KOPT-K1 (cell line): Measurements from ENCODE around the gene EXOSC10.
A peak's percentile ranks its signal among the peaks of the same experiment; 100 is the strongest.
"Not testable (repeated sequence)": the region's sequence is repeated elsewhere in the genome, so short reads cannot be mapped to it uniquely, and the experiment has no call there.

ENCODE experiments used
- H3K27ac ChIP-seq: fragments of 200-600 bp; sonication (generic); 2 replicates; pipeline ENCODE4 v1.5.1; 2016; ENCODE audit warnings: antibody characterized with exemption, mild to moderate bottlenecking, low read depth, low read length; ENCODE audit not compliant: poor library complexity, severe bottlenecking
- H3K36me3 ChIP-seq: fragments of 200-600 bp; sonication (generic); 2 replicates; pipeline ENCODE4 v1.5.1; 2017; ENCODE audit warnings: antibody characterized with exemption, mild to moderate bottlenecking, low read length, moderate library complexity; ENCODE audit not compliant: insufficient read depth
- H3K9me3 ChIP-seq: fragments of 200-600 bp; sonication (generic); 2 replicates; pipeline ENCODE4 v1.5.1; 2017; ENCODE audit warnings: antibody characterized with exemption, low read length, mild to moderate bottlenecking; ENCODE audit not compliant: insufficient read depth, poor library complexity, severe bottlenecking

The EXOSC10 gene

GRCh38 chr1:11059155-11059967 lies 40.3 kb downstream of the EXOSC10 start:
- Histone ChIP-seq H3K9me3 (no peaks in the 10 kb centered on the region), H3K36me3 (peaks cover 68% of the 10 kb centered on the region), H3K27ac (peak overlapping the region; percentile 81)

- Histone ChIP-seq H3K9me3 (no peaks in the 10 kb centered on the region), H3K27ac (peak overlapping the region; percentile 81), H3K36me3 (peaks cover 70% of the 10 kb centered on the region)
Observed at GRCh38 chr1:11058595-11059154, 41.0 kb downstream of the EXOSC10 start.

GRCh38 chr1:11058026-11058425 lies 41.6 kb downstream of the EXOSC10 start:
- no peaks in the 10 kb centered on the region for H3K9me3 ChIP-seq

DNA sequence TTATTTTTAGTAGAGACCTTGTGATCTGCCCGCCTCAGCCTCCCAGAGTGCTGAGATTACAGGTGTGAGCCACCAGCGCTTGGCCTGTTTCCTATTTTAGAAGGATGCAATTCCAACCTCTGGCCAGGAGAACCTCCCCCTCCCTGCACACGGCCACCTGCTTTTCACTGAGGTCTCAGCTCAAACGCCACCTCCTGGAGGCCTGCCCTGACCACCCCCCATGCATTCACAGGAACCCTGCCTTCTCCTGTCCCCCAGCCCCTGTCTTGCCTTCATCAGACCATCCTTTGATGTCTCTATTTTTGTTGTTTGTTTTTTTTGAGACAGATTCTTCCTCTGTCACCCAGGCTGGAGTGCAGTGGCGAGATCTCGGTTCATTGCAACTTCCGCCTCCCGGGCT lies 42.2 kb downstream of the EXOSC10 start:
- H3K9me3 ChIP-seq: no peaks in the 10 kb centered on the region
- no peak overlapping the region for H3K27ac ChIP-seq
- peaks cover 64% of the 10 kb centered on the region for H3K36me3 ChIP-seq

More at GRCh38 chr1:11058026-11058425, 41.6 kb downstream of the EXOSC10 start:
- Histone ChIP-seq H3K27ac (no peak overlapping the region), H3K36me3 (peaks cover 69% of the 10 kb centered on the region)

DNA sequence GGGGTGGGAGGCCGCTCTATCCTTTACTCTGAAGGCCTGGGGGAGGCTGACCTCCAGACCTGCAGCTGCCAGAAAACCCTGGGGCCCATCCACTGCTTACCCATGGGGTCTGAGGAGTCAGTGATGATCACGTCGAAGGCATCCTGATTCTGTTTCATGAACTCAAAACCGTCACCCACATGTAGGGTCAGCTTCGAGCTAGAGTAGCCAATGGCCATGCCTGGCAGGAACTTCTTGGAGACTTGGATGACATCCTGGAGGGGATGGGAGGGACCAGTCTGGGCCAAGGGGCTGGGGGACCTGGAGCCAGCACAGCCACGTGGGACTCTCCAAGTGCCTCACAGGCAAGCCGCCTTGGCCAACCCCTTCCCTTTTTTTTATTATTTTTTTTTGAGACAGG lies 43.2 kb downstream of the EXOSC10 start:
- Histone ChIP-seq H3K36me3 (peaks cover 56% of the 10 kb centered on the region), H3K9me3 (no peaks in the 10 kb centered on the region), H3K27ac (no peak overlapping the region)

GRCh38 chr1:11055676-11056075 lies 44.0 kb downstream of the EXOSC10 start:
- Histone ChIP-seq H3K9me3 (no peaks in the 10 kb centered on the region), H3K27ac (no peak overlapping the region), H3K36me3 (peaks cover 55% of the 10 kb centered on the region)

GRCh38 chr1:11054666-11055065 lies 45.0 kb downstream of the EXOSC10 start:
- Histone ChIP-seq H3K36me3 (peaks cover 55% of the 10 kb centered on the region), H3K9me3 (no peaks in the 10 kb centered on the region), H3K27ac (no peak overlapping the region)

DNA sequence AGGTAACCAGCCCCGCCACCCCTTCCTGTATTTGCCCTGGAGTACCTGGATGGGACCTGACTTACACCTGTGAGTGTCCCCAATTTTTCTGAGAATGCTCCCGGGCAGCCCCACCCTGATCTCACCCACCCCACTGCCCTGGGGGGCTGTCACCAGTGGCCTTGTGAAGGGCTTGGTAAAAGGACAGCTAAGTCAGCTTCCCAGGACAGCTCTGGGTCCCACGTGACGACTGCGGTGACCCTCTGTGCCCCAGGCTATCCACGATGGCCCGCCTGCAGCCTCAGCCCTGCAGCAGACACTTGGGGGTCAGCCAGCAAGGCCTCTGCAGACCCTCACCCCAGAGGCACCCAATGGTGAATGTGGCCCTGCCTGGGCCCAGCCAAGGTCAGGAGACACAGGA lies 45.5 kb downstream of the EXOSC10 start:
- no peak overlapping the region for H3K27ac ChIP-seq
- peaks cover 55% of the 10 kb centered on the region for H3K36me3 ChIP-seq

DNA sequence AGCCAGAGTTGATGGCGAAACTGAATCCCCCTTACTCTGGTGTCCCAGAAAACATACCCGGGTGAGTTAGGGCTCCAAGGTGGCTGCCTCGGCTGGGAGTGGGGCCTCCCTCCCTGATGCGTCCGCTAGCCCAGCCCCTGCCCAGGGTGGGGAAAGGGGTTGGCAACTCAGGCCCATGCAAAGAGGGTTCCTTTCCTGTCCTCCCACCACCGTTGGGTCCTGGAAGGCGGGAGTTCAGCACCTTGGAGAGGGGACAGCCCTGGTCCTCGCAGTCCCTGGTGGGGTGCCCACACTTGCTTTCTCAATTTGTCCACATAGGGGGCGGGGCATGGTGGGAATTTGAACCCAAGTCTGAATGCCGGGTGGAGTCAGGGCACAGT lies 45.9 kb downstream of the EXOSC10 start:
- Histone ChIP-seq H3K36me3 (peaks cover 55% of the 10 kb centered on the region), H3K9me3 (no peaks in the 10 kb centered on the region), H3K27ac (no peak overlapping the region)

More for the DNA sequence above, 45.5 kb downstream of the EXOSC10 start:
- H3K9me3 ChIP-seq: no peaks in the 10 kb centered on the region

- H3K36me3 ChIP-seq: peaks cover 49% of the 10 kb centered on the region
- no peaks in the 10 kb centered on the region for H3K9me3 ChIP-seq
- no peak overlapping the region for H3K27ac ChIP-seq
Observed at GRCh38 chr1:11052839-11053757, 46.6 kb downstream of the EXOSC10 start.

DNA sequence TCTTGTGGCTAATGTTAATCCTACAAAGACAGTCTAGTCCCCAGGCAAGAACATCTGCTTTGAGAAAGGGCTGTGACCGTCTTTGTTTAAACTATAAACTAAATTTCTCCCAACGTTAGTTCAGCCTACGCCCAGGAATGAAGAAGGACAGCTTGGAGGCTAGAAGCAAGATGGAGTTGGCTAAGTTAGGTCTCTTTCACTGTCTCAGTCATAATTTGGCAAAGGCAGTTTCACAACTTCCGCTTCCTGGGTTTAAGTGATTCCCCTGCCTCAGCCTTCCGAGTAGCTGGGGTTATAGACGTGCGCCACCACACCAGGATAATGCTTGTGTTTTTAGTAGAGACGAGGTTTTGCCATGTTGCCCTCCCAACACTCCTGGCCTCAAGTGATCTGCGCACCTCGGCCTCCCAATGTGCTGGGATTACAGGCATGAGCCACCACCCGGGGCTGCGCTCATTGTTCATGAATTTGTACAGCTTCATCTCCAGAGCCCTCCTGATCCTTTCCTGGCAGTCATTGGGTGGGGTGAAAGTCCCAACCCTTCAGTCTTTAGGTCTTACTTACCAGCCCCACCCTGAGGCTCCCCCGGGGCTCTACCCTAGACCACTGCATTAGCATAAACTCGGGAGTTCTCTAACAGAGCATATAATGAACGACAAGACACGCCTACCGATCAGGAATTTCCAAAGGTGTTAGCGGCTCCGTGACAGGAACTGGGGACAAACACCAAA lies 47.7 kb downstream of the EXOSC10 start:
- Histone ChIP-seq H3K27ac (no peak overlapping the region), H3K36me3 (peaks cover 37% of the 10 kb centered on the region), H3K9me3 (no peaks in the 10 kb centered on the region)

- not testable (repeated sequence) for H3K9me3 ChIP-seq, H3K27ac ChIP-seq
- H3K36me3 ChIP-seq: peaks cover 29% of the 10 kb centered on the region
Observed at GRCh38 chr1:11051121-11051520, 48.5 kb downstream of the EXOSC10 start.

- Histone ChIP-seq H3K9me3 (no peaks in the 10 kb centered on the region), H3K27ac (no peak within 1 kb of the TSS), H3K36me3 (no peaks in the 10 kb centered on the region)
Observed at GRCh38 chr1:11046625-11047365, 52.9 kb downstream of the EXOSC10 start, which contains the start of gene MASP2. Gene MASP2 (minus strand): TSS chr1:11047239. CDS start chr1:11047207, 32 bp downstream.

GRCh38 chr1:11046270-11046566 lies 53.5 kb downstream of the EXOSC10 start:
- Histone ChIP-seq H3K27ac (no peak overlapping the region), H3K36me3 (no peaks in the 10 kb centered on the region), H3K9me3 (no peaks in the 10 kb centered on the region)
